GM12872 (cell line): ENCODE results near the gene MUC5B.

Source experiments
- CTCF ChIP-seq: IDR thresholded peaks from 3 replicates; pipeline ENCODE4 v1.5.1; 2011; ENCODE audit warnings: low read depth, mild to moderate bottlenecking, low read length, moderate library complexity; ENCODE audit not compliant: insufficient read depth

The MUC5B gene

DNA sequence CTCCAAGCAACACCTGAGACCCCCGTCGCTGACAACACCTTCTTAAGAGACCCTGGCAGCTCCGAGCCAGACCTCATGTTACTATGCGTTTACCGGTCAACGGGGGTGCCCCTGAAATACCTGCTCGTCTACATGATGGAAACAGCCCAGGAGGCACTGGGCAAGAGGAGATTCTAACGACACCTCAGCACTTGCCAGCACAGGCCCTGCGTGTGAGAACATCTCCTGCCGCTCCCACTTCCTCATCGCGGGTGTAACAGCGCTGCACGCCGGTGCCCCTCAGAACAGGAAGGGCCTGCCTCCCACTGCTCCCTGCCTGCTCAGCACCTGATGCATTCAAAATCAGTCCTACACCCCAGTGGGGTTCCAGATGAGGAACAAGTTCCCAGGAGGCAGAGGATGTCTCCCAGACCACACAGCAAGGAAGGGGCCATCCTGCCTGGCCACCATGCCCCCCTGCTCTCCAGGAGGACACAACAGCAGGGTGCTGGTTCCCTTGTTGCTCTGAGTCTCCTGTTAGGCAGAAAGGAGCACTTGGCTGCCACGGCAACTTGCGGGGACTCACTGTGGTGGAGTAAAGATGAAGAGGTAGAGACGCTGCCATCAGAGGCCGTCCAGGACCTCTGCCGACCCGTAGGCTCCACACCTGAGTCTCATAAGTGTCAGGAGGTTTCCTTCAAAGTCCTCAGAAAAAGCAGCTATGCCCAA, 84.5 kb downstream of the MUC5B start:
- TF ChIP-seq CTCF, result no peak

- TF ChIP-seq CTCF, result no peak
Observed at GRCh38 chr11:1307998-1308742, 85.3 kb downstream of the MUC5B start.

DNA sequence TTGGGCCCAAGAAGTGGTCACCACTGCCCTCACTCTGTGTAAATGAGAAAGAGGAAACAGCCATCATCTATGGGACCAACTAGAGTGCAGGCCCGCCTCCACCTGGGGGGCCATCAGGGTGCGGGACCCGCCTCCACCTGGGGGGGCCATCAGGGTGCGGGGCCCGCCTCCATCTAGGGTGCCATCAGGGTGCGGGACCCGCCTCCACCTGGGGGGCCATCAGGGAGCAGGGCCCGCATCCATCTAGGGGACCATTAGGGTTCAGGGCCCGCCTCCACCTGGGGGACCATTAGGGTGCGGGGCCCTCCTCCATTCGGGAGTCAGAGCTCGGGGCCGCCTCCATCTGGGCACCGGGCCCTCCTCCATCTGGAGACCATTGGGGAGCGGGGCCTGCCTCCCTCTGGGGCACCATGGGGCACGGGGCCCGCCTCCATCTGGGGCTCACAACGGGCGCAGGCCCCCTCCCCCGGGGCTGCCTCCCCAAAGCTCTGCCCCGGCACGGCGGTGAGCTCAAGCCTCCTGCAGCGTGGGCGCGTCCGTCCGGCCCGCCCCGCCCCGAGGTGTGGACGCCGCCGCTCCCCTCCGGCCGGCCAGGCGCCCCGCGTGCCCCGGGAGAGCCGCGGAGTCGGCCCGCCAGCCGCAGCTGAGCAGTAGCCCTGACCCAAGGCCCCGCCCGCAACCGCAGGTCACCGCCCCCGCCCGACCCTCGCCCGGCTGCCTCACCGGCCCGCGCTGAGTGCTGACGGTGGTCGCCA, 86.1 kb downstream of the MUC5B start:
- no peak for TF ChIP-seq CTCF

DNA sequence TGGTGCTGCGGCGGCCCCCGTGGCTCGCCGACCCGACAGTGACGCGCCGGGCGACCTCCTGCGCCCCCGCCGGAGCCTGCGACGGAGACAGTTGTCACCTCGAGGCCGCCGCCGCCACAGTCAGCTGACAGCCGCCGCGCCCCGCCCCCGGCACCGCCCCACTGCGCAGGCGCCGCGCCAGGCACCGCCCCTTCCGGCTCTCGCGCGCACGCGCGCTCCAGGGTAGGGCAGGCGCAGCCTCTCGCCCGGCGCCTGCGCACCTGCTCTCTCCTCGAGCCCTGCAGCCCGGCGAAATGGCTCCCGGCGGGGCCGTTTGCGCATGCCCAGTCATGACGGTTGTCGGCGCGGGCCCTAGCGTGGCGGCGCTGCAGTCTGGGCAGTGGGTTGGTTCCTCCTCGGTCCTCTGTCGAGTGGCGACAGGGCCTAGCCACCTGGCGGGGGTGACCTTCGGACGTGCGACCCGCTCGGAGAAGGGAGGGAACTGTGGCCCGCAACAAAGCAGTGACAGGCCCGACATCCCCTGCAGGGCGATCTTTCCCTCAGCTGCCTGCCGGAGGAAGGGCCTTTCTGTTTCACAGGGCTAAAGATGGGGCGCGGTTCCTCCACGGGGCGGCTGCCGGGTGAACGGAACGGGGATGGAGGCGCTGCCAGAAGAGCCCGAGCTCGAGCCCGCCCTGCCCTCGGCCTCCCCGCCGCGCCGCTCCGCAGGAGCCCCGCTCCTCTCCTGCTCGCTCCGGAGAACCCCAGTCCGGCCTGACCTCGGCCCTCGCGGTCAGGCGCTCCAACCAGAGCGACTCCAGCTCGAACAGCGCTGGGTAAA, 86.8 kb downstream of the MUC5B start, which contains the start of gene TOLLIP:
Gene TOLLIP, minus strand, starts transcription at position 135 of the 820 bp plus-strand sequence. Its CDS starts 134 bp downstream, at position 1.
- 0 out of 3 replicates have a peak, but pooled peaks have one; percentile 23 for TF ChIP-seq CTCF

GRCh38 chr11:1310318-1310687, 87.4 kb downstream of the MUC5B start:
- no peak for TF ChIP-seq CTCF

GRCh38 chr11:1310772-1311468, 88.1 kb downstream of the MUC5B start:
- no peak for TF ChIP-seq CTCF
